K562 (cell line): ENCODE data around the gene MYLK3.

Experiments used
- EP300 ChIP-seq: IDR thresholded peaks from 2 replicates; pipeline ENCODE4 v1.6.1; 2012; ENCODE audit warnings: low read length, improper control_type of control experiment
- FOXK1 ChIP-seq: sonication (generic); formaldehyde crosslinking; IDR thresholded peaks from 2 replicates; pipeline ENCODE4 v1.8.0; 2022; ENCODE audit warnings: missing genetic modification reagents, mild to moderate bottlenecking, borderline replicate concordance
- ZNF24 ChIP-seq: fragments of 450-650 bp; IDR thresholded peaks from 2 replicates; pipeline ENCODE4 v1.6.1; 2016

- no peak for TF ChIP-seq FOXK1 (CRISPR knock-in tag)
- no peak for TF ChIP-seq ZNF24
- TF ChIP-seq EP300: no peak
Observed at GRCh38 chr16:46691726-46692125, 56.4 kb downstream of the MYLK3 start.
